ENCODE measurements around the gene FKBP9. TPM values are rescaled to one million over a fixed set of nuclear protein-coding genes. Genes with fewer than 3 reads are reported as not detected.

Gene FKBP9
- total RNA-seq, 1 experiment from 2014 or later: 155 TPM

DNA sequence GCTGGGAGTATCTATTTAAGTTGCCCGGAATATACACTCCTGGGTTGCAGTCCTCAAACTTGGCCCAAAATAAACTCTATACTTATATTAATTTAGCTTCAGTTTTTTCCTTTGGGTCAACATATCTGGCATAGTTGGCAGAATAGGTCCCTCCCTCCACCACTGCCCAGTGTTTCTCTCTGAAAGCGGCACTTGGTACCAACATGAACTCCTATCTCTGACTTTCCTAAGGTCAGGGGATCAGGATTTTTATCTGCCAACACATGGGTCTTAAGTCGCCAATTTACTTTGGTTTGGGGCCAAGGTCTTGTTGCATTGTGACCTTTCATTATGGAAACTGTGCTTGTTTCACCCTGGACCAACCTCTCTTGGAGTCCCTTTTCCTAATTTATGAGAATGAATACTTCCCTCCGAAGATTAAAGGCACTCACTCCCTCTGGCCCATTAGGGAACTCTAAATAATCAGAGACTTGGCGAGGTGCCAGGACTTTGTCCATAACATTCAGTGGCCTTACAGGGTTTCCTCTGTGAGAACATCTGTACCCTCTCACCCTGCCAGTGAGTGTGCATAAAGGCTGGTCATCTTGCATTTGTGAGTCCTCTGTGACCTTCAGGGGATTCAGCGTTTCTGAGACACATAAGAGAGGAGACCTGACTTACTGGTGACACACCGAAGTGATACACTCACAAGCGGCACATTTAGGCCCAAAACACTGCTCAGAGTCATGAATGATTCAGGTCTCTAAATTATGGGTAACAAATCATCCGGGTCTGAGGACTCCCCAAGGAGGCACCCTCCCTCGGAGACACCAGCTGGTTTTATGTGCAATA, 19.7 kb upstream of the FKBP9 start:
- no TSS peak for BruUV-seq (replicated peaks)

DNA sequence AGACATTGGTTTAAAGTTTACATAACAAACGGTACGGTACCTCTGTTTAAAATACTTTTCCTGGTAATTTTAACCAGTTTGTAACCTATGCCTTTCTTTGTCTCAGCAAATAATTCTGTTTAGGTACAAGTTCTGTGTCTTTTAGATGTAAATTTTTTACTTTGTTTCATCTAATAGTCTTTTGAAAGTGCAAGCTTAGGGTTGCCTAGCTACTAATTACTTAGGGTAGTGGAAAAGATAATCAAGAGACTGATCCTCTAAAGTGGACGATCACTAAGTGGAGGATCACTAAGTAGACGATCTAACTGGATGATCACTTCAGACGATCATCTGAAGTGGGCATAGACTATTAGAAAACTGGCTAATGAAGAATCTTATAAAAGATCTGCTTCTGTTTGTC, 16.1 kb upstream of the FKBP9 start:
- ChIA-PET CTCF (interaction anchor here (0.6 to 0.7 kb wide), 3 partner anchors 27 to 122 kb away, joined by 3 to 14 read pairs (median 3); no protein-coding TSS in a partner anchor), POLR2A (ENCODE audit: unreplicated experiment) (interaction anchor here (0.6 to 0.9 kb wide), 2 partner anchors 15 to 184 kb away, joined by 4 to 33 read pairs; no protein-coding TSS in a partner anchor)
- BruUV-seq (replicated peaks): no TSS peak
- peak overlapping the region; percentile 96 for H2AFZ ChIP-seq
- H3K79me2 ChIP-seq (ENCODE audit: low read depth): peaks cover 45% of the 10 kb centered on the region
- H3F3A ChIP-seq (ENCODE audit: insufficient read depth, low read depth): peaks cover 22% of the 10 kb centered on the region
- H3K27ac ChIP-seq: no peak overlapping the region
- DNase-seq: no peak
- H3K4me3 ChIP-seq: peak overlapping the region; percentile 78
- no peaks in the 10 kb centered on the region; the same call in 1 of the 2 replicates for H3K36me3 ChIP-seq (ENCODE audit: low read depth)
- TF ChIP-seq EZH2 (IDR thresholded peaks at IDR 0.05; ENCODE audit: low read depth): no peak
- TF ChIP-seq, protein P1, sequence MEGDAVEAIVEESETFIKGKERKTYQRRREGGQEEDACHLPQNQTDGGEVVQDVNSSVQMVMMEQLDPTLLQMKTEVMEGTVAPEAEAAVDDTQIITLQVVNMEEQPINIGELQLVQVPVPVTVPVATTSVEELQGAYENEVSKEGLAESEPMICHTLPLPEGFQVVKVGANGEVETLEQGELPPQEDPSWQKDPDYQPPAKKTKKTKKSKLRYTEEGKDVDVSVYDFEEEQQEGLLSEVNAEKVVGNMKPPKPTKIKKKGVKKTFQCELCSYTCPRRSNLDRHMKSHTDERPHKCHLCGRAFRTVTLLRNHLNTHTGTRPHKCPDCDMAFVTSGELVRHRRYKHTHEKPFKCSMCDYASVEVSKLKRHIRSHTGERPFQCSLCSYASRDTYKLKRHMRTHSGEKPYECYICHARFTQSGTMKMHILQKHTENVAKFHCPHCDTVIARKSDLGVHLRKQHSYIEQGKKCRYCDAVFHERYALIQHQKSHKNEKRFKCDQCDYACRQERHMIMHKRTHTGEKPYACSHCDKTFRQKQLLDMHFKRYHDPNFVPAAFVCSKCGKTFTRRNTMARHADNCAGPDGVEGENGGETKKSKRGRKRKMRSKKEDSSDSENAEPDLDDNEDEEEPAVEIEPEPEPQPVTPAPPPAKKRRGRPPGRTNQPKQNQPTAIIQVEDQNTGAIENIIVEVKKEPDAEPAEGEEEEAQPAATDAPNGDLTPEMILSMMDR (conservative IDR thresholded peaks at IDR 0.05): no peak
- H3K9me2 ChIP-seq (ENCODE audit: insufficient read depth): no peaks in the 10 kb centered on the region
- peak overlapping the region; percentile 88 for H3K4me2 ChIP-seq
- no peaks in the 10 kb centered on the region for H3K27me3 ChIP-seq (ENCODE audit: insufficient read depth, low read depth)
- no peaks in the 10 kb centered on the region; the same call in 1 of the 2 replicates for H3K9me3 ChIP-seq (ENCODE audit: insufficient read depth, low read depth)
- H4K20me1 ChIP-seq (ENCODE audit: insufficient read depth): peaks cover 5% of the 10 kb centered on the region; the same call in 1 of the 2 replicates
- intact Hi-C loops (cut with micrococcal nuclease; ENCODE audit: unreplicated experiment): loop anchor here (5.0 to 10.0 kb wide), 4 partner anchors 101 to 446 kb away; partner anchors contain the start of genes AVL9, LSM5, NT5C3A and RP9
- H3K4me1 ChIP-seq (replicated peaks; ENCODE audit: insufficient read depth): peaks cover 10% of the 10 kb centered on the region

More for the DNA sequence above, 19.7 kb upstream of the FKBP9 start:
- peaks cover 48% of the 10 kb centered on the region for H3K79me2 ChIP-seq (ENCODE audit: low read depth)
- no peak overlapping the region for H3K4me3 ChIP-seq
- ChIA-PET POLR2A (ENCODE audit: unreplicated experiment) (no interaction called here), CTCF (no interaction called here)
- peaks cover 11% of the 10 kb centered on the region for H3F3A ChIP-seq (ENCODE audit: insufficient read depth, low read depth)
- H3K36me3 ChIP-seq (ENCODE audit: low read depth): no peaks in the 10 kb centered on the region; the same call in 1 of the 2 replicates
- peaks cover 5% of the 10 kb centered on the region; the same call in 1 of the 2 replicates for H4K20me1 ChIP-seq (ENCODE audit: insufficient read depth)
- no peak overlapping the region for H3K27ac ChIP-seq
- DNase-seq: peak in 1 of 2 experiments; percentile 15
- H3K9me3 ChIP-seq (ENCODE audit: insufficient read depth, low read depth): no peaks in the 10 kb centered on the region
- H3K4me1 ChIP-seq (replicated peaks; ENCODE audit: insufficient read depth): peaks cover 10% of the 10 kb centered on the region
- no peaks in the 10 kb centered on the region for H3K27me3 ChIP-seq (ENCODE audit: insufficient read depth, low read depth)
- intact Hi-C loops (cut with micrococcal nuclease; ENCODE audit: unreplicated experiment): no loop called here
- TF ChIP-seq, protein P1 (conservative IDR thresholded peaks at IDR 0.05): no peak
- TF ChIP-seq EZH2 (IDR thresholded peaks at IDR 0.05; ENCODE audit: low read depth): no peak
- no peak overlapping the region for H3K4me2 ChIP-seq
- H3K9me2 ChIP-seq (ENCODE audit: insufficient read depth): no peaks in the 10 kb centered on the region
- H2AFZ ChIP-seq: no peak overlapping the region

DNA sequence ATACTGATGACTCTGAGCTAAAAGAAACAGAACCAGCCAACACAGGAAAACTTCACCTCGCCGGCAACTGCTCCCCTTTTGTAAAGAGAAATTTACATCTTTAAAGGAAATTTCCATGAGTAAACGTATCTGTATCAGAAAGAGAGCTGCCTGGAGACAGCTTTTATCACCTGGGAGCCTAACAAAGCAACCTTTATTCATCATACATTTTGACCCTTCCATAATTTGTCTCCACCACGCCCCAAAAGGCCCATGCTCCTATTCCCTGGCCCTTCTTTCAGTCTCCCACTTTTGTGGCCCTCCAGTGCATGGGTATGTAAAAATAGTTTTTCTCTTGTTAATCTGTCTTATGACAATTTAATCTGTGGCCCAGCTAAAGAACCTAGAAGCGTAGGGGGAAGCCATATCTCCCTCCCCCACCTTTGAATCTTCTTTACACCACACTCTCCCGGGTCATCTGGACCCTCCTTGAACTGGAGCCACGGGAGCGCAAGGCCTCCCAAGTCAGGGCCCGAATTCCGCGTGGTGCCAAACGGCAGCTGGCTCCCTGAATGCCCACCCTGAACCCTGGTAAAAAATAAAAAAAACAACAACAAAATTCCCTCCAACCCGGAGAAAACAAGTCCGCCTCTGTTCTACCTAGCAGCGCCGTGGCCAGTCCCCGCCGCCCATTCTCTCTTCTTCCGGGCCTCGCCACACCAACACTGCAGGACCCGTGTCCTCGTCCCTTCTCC, 15.4 kb upstream of the FKBP9 start:
- peaks cover 39% of the 10 kb centered on the region for H3K79me2 ChIP-seq (ENCODE audit: low read depth)

More for the DNA sequence above, 15.4 kb upstream of the FKBP9 start:
- CTCF ChIA-PET: no interaction called here
- peak overlapping the region; percentile 78 for H3K4me3 ChIP-seq
- H3F3A ChIP-seq (ENCODE audit: insufficient read depth, low read depth): peaks cover 22% of the 10 kb centered on the region
- peak overlapping the region; percentile 88 for H3K4me2 ChIP-seq
- H3K9me3 ChIP-seq (ENCODE audit: insufficient read depth, low read depth): no peaks in the 10 kb centered on the region; the same call in 1 of the 2 replicates
- TF ChIP-seq, protein P1 (conservative IDR thresholded peaks at IDR 0.05): no peak
- no peak for TF ChIP-seq EZH2 (IDR thresholded peaks at IDR 0.05; ENCODE audit: low read depth)
- peak overlapping the region; percentile 16; the same call in 1 of the 2 replicates for H3K27ac ChIP-seq
- TSS peak; percentile 60 for BruUV-seq (replicated peaks)
- no peaks in the 10 kb centered on the region; the same call in 1 of the 2 replicates for H3K36me3 ChIP-seq (ENCODE audit: low read depth)
- POLR2A ChIA-PET (ENCODE audit: unreplicated experiment): interaction anchor here (0.5 to 0.9 kb wide), 3 partner anchors 15 to 441 kb away, joined by 3 to 33 read pairs (median 16); no protein-coding TSS in a partner anchor
- peak overlapping the region; percentile 96 for H2AFZ ChIP-seq
- H3K4me1 ChIP-seq (replicated peaks; ENCODE audit: insufficient read depth): peaks cover 10% of the 10 kb centered on the region
- H4K20me1 ChIP-seq (ENCODE audit: insufficient read depth): peaks cover 5% of the 10 kb centered on the region; the same call in 1 of the 2 replicates
- no peak for DNase-seq
- H3K9me2 ChIP-seq (ENCODE audit: insufficient read depth): no peaks in the 10 kb centered on the region
- no peaks in the 10 kb centered on the region for H3K27me3 ChIP-seq (ENCODE audit: insufficient read depth, low read depth)
- intact Hi-C loops (cut with micrococcal nuclease; ENCODE audit: unreplicated experiment): loop anchor here (1.0 to 10.0 kb wide), 6 partner anchors 15 to 447 kb away; partner anchors contain the start of genes AVL9, FKBP9, LSM5 and NT5C3A

Data from PC-9 (cell line).